Measurements from ENCODE around the gene ATP13A4.

ATP13A4 gene

GRCh38 chr3:193496658-193497057 is 58.0 kb downstream of the ATP13A4 start:
- no peak for DNase-seq

- no peak for DNase-seq
These were observed 63.7 kb downstream of the ATP13A4 start for GRCh38 chr3:193491026-193491425.

- no peak for DNase-seq
These were observed 64.1 kb downstream of the ATP13A4 start for GRCh38 chr3:193490580-193490979.

- no peak for DNase-seq
These were observed 64.7 kb downstream of the ATP13A4 start for GRCh38 chr3:193489949-193490348.

- DNase-seq, result no peak
These were observed 66.0 kb downstream of the ATP13A4 start for GRCh38 chr3:193488741-193489140.

- no peak for DNase-seq
These were observed 70.6 kb downstream of the ATP13A4 start for GRCh38 chr3:193483988-193484539.

- no peak for DNase-seq
These were observed 73.3 kb downstream of the ATP13A4 start for GRCh38 chr3:193481436-193481835.

- DNase-seq, result no peak
These were observed 80.2 kb downstream of the ATP13A4 start for GRCh38 chr3:193474446-193474845.

GRCh38 chr3:193470710-193471109 is 84.0 kb downstream of the ATP13A4 start:
- DNase-seq, result no peak

- DNase-seq, result no peak
These were observed 88.6 kb downstream of the ATP13A4 start for GRCh38 chr3:193465992-193466608.

GRCh38 chr3:193464889-193465288 is 89.8 kb downstream of the ATP13A4 start:
- no peak for DNase-seq

- DNase-seq, result no peak
These were observed 97.2 kb downstream of the ATP13A4 start for GRCh38 chr3:193457526-193457925.

- DNase-seq, result no peak
These were observed 102.4 kb downstream of the ATP13A4 start for GRCh38 chr3:193452338-193452737.

GRCh38 chr3:193451902-193452301 is 102.8 kb downstream of the ATP13A4 start:
- no peak for DNase-seq

- DNase-seq, result no peak
These were observed 107.6 kb downstream of the ATP13A4 start for GRCh38 chr3:193446965-193447602.

GRCh38 chr3:193439423-193439822 is 115.3 kb downstream of the ATP13A4 start:
- DNase-seq, result no peak

- DNase-seq, result no peak
These were observed 135.9 kb downstream of the ATP13A4 start for GRCh38 chr3:193418576-193419373.

- DNase-seq, result no peak
These were observed 138.1 kb downstream of the ATP13A4 start for GRCh38 chr3:193416629-193417028.

- DNase-seq, result no peak
These were observed 147.0 kb downstream of the ATP13A4 start for GRCh38 chr3:193407688-193408087.

GRCh38 chr3:193407112-193407511 is 147.6 kb downstream of the ATP13A4 start:
- DNase-seq, result no peak

GRCh38 chr3:193403307-193403706 is 151.4 kb downstream of the ATP13A4 start:
- DNase-seq, result no peak

GRCh38 chr3:193400304-193400703 is 154.4 kb downstream of the ATP13A4 start:
- DNase-seq, result no peak

- DNase-seq, result no peak
These were observed 158.0 kb downstream of the ATP13A4 start for GRCh38 chr3:193396451-193397244.
